Transverse colon (tissue), 4 donors: ENCODE measurements around the gene LMTK2. TPM values are rescaled to one million over a fixed set of nuclear protein-coding genes. Genes with fewer than 3 reads are reported as not detected.
A peak's percentile ranks its signal among the peaks of the same experiment; 100 is the strongest.

Experiments used
- DNase-seq: peaks from one replicate; pipeline ENCODE4 v3.0.0-alpha.2; 2019
- H3K27ac ChIP-seq, 4 donors: fragments of 200-600 bp; sonication (generic); 2 replicates each; pipeline ENCODE4 v1.5.1; 2016 to 2018; ENCODE audit warnings: inconsistent platforms in 4 of 4
- H3K27me3 ChIP-seq: fragments of 200-600 bp; sonication (generic); 2 replicates; pipeline ENCODE4 v1.5.1; 2017; ENCODE audit warnings: inconsistent platforms
- H3K36me3 ChIP-seq, 4 donors: fragments of 200-600 bp; sonication (generic); 2 replicates each; pipeline ENCODE4 v1.5.1; 2017 to 2019; ENCODE audit warnings: inconsistent platforms in 4 of 4
- H3K4me1 ChIP-seq, 4 donors: fragments of 200-600 bp; sonication (generic); 2 replicates each; pipeline ENCODE4 v1.5.1; 2017 to 2020; ENCODE audit warnings: inconsistent platforms in 4 of 4
- H3K4me3 ChIP-seq, 4 donors: fragments of 200-600 bp; sonication (generic); 1 replicate in 1 of 4; 2 replicates in 3 of 4; pipeline versions ENCODE4 v1.5.1 to v1.6.1; 2017 to 2019; ENCODE audit warnings: inconsistent platforms in 4 of 4
- H3K9me3 ChIP-seq, 2 donors: fragments of 200-600 bp; sonication (generic); 2 replicates each; pipeline ENCODE4 v1.5.1; 2017 to 2019; ENCODE audit warnings: inconsistent platforms in 2 of 2
- CTCF ChIP-seq, 5 experiments: fragments of 200-600 bp in 3 of 5; fragments of 450-650 bp in 2 of 5; sonication (generic) in 3 of 5; IDR thresholded peaks; 1 replicate in 2 of 5; 2 replicates in 3 of 5; pipeline ENCODE4 v1.5.1; 2016 to 2017; ENCODE audit warnings: antibody characterized with exemption in 5 of 5, inconsistent platforms in 3 of 5, mild to moderate bottlenecking in 2 of 5, moderate library complexity in 1 of 5
- EP300 ChIP-seq: sonication (generic); formaldehyde crosslinking; IDR thresholded peaks from one replicate; pipeline ENCODE4 v1.6.1; 2017; ENCODE audit warnings: antibody characterized with exemption, low read depth
- POLR2A ChIP-seq: fragments of 450-650 bp; IDR thresholded peaks from one replicate; pipeline ENCODE4 v1.6.1; 2016; ENCODE audit warnings: antibody characterized with exemption, mild to moderate bottlenecking, moderate library complexity
- POLR2AphosphoS5 ChIP-seq, 3 donors: sonication (generic); formaldehyde crosslinking; IDR thresholded peaks; one replicate each; pipeline ENCODE4 v1.6.1; 2016; ENCODE audit warnings: antibody characterized with exemption in 3 of 3
- WGBS, 2 donors: methylation state at CpG; one replicate each; pipeline ENCODE4 v1.1.5; 2018; ENCODE audit warnings: low coverage in 1 of 2; 5-methylcytosine and 5-hydroxymethylcytosine counted together
- in situ Hi-C, 4 donors: fragments of 200-750 bp; cut with MboI; loops; one replicate each; pipeline versions ENCODE4 v1.15.0 to v1.15.1; 2017; ENCODE audit warnings: low sequenced_read_pairs in 3 of 4, low pct_ligation_motif_present in 1 of 4, low pct_unique_long_range_greater_than_20kb in 1 of 4
- intact Hi-C: fragments of 100-400 bp; cut with DNase I; formaldehyde crosslinking; loops from one replicate; pipeline ENCODE4 v1.15.1; 2023; ENCODE audit warnings: low total_unique reads
- total RNA-seq, 4 donors: library from RNA; depleted of rRNA; stranded (reverse); fragments of >200 nt; gene quantifications; one replicate each; pipeline ENCODE4 v1.1.0, GENCODE V29; 2016

The LMTK2 gene
- total RNA-seq, 4 donors from 2014 or later, result 51.6 to 106 (median 62.2) TPM

GRCh38 chr7:98248156-98248555 is 141.5 kb downstream of the LMTK2 start:
- no peaks in the 10 kb centered on the region for H3K27me3 ChIP-seq

GRCh38 chr7:98249106-98249505 is 142.4 kb downstream of the LMTK2 start:
- no peak for TF ChIP-seq POLR2A
- TF ChIP-seq EP300, result no peak
- no peak for TF ChIP-seq CTCF (IDR thresholded peaks at IDR 0.05)
- no peak for TF ChIP-seq POLR2AphosphoS5 (IDR thresholded peaks at IDR 0.05)

More at GRCh38 chr7:98248156-98248555, 141.5 kb downstream of the LMTK2 start:
- intact Hi-C loops (no loop called here), in situ Hi-C loops (no loop called here)
- Histone ChIP-seq H3K9me3 (no peaks in the 10 kb centered on the region), H3K4me3 (no peak overlapping the region), H3K36me3 (no peaks in the 10 kb centered on the region), H3K4me1 (peaks cover 5 to 36% (median 21%) of the 10 kb centered on the region in 4 donors), H3K27ac (no peak overlapping the region)
- TF ChIP-seq POLR2AphosphoS5 (IDR thresholded peaks at IDR 0.05), result no peak
- TF ChIP-seq POLR2A, result no peak
- TF ChIP-seq EP300, result no peak
- DNase-seq, result no peak
- 92% methylated on average over 12 of the region's 12 CpGs; no CpG with 5 or more reads in 1 of the 2 donors for WGBS, 2 donors

GRCh38 chr7:98250789-98251188 is 144.1 kb downstream of the LMTK2 start:
- Histone ChIP-seq H3K27ac (peak overlapping the region; percentile 82 to 95 (median 93)), H3K9me3 (no peaks in the 10 kb centered on the region), H3K27me3 (no peaks in the 10 kb centered on the region), H3K4me1 (peaks cover 6 to 40% (median 25%) of the 10 kb centered on the region in 4 donors), H3K36me3 (no peaks in the 10 kb centered on the region), H3K4me3 (peak overlapping the region in 3 of 4 donors; percentile 65 to 76 (median 65))
- in situ Hi-C loops, result no loop called here
- intact Hi-C loops, result no loop called here
- TF ChIP-seq CTCF (IDR thresholded peaks at IDR 0.05) (no peak), POLR2AphosphoS5 (IDR thresholded peaks at IDR 0.05) (no peak), EP300 (no peak), POLR2A (no peak)
- WGBS, 2 donors, result 42% methylated on average over 3 of the region's 3 CpGs; no CpG with 5 or more reads in 1 of the 2 donors
- DNase-seq, result peak; percentile 25

More at GRCh38 chr7:98249106-98249505, 142.4 kb downstream of the LMTK2 start:
- Histone ChIP-seq H3K36me3 (no peaks in the 10 kb centered on the region), H3K4me3 (no peak overlapping the region), H3K4me1 (peaks cover 6 to 40% (median 25%) of the 10 kb centered on the region in 4 donors), H3K27ac (peak overlapping the region in 3 of 4 donors; percentile 20 to 44 (median 22)), H3K27me3 (no peaks in the 10 kb centered on the region), H3K9me3 (no peaks in the 10 kb centered on the region)
- intact Hi-C loops (no loop called here), in situ Hi-C loops (no loop called here)
- WGBS, 2 donors, result 81 to 82% methylated on average over 4 to 5 of the region's 6 CpGs
- no peak for DNase-seq

GRCh38 chr7:98251231-98251600 is 144.6 kb downstream of the LMTK2 start:
- Histone ChIP-seq H3K27ac (peak overlapping the region; percentile 82 to 95 (median 93)), H3K4me3 (peak overlapping the region; percentile 65 to 97 (median 70)), H3K9me3 (no peaks in the 10 kb centered on the region), H3K4me1 (peaks cover 6 to 40% (median 25%) of the 10 kb centered on the region in 4 donors), H3K27me3 (no peaks in the 10 kb centered on the region), H3K36me3 (no peaks in the 10 kb centered on the region)
- no peak for TF ChIP-seq POLR2AphosphoS5 (IDR thresholded peaks at IDR 0.05)
- TF ChIP-seq EP300, result no peak
- no peak for TF ChIP-seq CTCF (IDR thresholded peaks at IDR 0.05)
- TF ChIP-seq POLR2A, result no peak
- intact Hi-C loops, result no loop called here
- no peak for DNase-seq
- in situ Hi-C loops, result no loop called here
- WGBS, 2 donors, result 10 to 23% methylated on average over 2 to 9 of the region's 9 CpGs
